ENCODE data around the gene CDC25C.

The CDC25C gene

DNA sequence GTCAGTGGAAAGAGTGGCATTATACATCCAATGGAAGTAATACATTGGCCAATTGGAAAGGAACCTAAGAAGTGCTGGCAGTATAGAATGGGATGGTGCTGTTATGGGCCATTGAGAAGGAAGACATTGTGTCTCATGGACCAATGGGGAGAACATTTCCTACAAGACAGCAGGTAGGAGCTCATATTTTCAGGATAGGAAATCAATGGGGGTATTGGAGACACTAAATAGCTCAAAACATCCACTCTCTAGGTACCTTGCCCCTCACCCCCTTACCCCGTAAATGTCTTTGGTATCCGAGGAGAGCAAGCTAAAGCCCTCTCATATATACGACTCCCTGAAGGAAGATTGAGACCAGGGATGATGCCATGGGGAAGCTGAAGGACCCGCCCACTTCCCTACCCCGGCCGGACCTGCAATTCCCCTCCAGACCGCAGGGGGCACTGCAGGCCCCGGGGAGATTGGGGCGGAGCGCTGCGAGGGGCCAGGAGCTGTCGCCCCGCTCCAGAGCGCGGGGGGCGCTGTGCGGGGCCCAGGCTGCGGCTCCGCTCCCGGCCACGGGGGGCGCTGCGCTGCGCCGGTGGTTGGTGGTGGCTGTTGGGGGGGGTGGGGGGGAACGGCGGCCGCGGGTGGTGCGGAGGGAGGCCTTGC, 20.6 kb upstream of the CDC25C start, which contains the start of gene KDM3B:
Gene KDM3B (plus strand): TSS at position 615 of the 651 bp plus-strand sequence. CDS start 111 bp downstream, outside the sequence.
- peak within 1 kb of the TSS; percentile 95 to 98 for H3K27ac Mint-ChIP-seq

DNA sequence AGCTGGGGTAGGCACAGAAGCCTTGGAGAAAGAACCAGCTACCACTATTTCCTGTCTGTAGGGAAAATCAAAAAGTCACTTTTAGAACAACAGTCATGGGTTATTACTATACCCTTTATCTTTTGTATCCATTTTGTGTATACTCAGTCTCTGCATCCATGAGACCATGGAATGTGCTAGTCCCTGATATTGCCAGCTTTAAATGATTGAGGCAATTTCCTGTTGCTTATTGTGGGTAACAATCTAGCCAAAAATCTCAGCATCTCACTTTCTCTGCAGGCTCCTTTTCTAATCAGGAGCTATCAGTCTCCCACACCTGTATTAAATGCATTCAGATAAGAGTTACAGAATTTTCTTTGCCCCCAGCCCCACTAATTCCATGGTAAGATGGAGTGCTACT, 19.9 kb upstream of the CDC25C start:
- no peak for ATAC-seq
- Mint-ChIP-seq H3K4me3 (peak overlapping the region in 1 of 2 donors; percentile 0), H3K27me3 (no peaks in the 10 kb centered on the region), H3K4me1 (peaks cover 49% of the 10 kb centered on the region), H3K9me3 (peaks cover 8 to 16% of the 10 kb centered on the region in 2 donors), H3K27ac (no peak overlapping the region)
- DNase-seq, result no peak

More for the DNA sequence above, 20.6 kb upstream of the CDC25C start, which contains the start of gene KDM3B:
- ATAC-seq (peak; percentile 85), DNase-seq (peak; percentile 95 to 99)
- Mint-ChIP-seq H3K9me3 (peaks cover 8 to 16% of the 10 kb centered on the region in 2 donors), H3K4me1 (peaks cover 49% of the 10 kb centered on the region), H3K4me3 (peak within 1 kb of the TSS; percentile 90 to 92), H3K27me3 (no peaks in the 10 kb centered on the region)

DNA sequence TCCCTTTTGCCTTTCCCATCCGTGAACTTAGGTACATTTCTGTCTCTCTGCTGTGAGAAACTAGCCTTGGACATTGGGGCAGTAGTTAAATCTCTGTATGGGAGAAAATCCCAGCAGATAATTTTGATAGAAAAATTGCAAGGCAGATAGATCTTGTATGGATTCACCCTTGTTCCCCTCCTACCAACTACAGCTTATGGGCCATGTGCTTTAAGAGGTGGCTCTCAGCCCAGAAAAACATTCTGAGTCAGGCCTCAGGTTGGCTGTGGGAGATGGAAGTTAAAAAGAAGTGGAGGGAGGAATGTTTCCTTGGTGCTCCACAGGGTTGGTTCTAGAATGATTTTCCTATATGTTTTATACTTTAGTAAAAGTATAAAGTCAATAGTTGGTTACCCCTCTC, 19.5 kb upstream of the CDC25C start:
- H3K27me3 Mint-ChIP-seq, result no peaks in the 10 kb centered on the region
- peaks cover 8 to 16% of the 10 kb centered on the region in 2 donors for H3K9me3 Mint-ChIP-seq
- H3K4me1 Mint-ChIP-seq, result peaks cover 44% of the 10 kb centered on the region
- no peak overlapping the region for H3K27ac Mint-ChIP-seq
- ATAC-seq, result no peak
- DNase-seq, result no peak
- H3K4me3 Mint-ChIP-seq, result no peak overlapping the region

DNA sequence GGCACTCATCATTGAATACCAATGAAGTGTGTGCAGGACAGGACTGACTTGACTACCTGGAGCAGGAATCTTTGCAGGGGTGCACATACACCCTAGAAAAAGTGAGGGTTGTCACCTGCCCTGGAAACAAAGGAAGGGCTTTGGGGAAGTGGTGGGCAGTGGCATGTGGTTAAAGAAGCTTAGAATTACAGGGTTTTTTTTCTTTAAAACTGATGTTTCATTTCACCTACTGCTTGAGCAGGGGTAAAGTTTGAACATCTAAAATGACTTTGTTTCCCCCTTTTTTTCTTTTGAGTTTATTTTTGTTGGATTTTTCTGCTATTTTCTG, 18.9 kb upstream of the CDC25C start:
- Mint-ChIP-seq H3K9me3 (peaks cover 8 to 16% of the 10 kb centered on the region in 2 donors), H3K27me3 (no peaks in the 10 kb centered on the region), H3K27ac (peak overlapping the region in 1 of 2 donors; percentile 38), H3K4me3 (no peak overlapping the region), H3K4me1 (peaks cover 39% of the 10 kb centered on the region)
- ATAC-seq (no peak), DNase-seq (no peak)

DNA sequence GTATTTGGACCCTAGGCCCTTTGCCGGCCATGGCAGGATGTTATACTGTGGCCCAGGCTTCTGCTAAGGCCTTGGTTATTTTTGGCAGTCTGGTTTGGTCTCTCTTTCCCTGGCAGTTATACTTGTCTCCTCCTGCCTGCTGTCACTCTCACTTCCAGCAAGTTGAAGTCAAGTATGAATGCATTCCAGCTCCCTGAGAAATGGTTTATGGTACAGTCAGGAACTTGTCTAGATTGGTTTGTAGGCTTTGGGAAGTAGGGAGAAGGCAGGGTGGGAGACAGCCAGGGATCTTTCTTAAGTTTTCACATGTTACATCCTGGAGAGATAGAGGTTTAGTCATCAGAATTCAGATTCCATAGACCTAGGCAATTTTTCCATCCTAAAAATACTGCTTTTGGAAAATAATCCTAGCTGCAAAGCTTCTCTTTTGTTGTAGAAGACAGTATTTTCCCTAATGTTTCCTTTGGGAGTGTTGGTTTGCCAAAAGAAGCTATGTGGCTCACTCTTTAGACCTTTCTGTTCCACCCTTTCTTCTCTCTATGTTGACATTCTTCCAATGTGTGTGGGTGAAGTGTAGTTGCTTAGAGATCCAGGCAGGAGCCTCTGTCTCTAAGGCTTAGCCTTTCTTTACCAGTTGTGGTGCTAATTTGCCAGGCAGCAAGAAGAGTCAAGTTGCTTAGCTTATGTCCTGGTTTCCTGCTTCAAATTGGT, 18.4 kb upstream of the CDC25C start:
- Mint-ChIP-seq H3K27me3 (no peaks in the 10 kb centered on the region), H3K4me3 (no peak overlapping the region), H3K27ac (no peak overlapping the region), H3K9me3 (peaks cover 8 to 16% of the 10 kb centered on the region in 2 donors), H3K4me1 (peaks cover 38% of the 10 kb centered on the region)
- no peak for DNase-seq
- no peak for ATAC-seq

DNA sequence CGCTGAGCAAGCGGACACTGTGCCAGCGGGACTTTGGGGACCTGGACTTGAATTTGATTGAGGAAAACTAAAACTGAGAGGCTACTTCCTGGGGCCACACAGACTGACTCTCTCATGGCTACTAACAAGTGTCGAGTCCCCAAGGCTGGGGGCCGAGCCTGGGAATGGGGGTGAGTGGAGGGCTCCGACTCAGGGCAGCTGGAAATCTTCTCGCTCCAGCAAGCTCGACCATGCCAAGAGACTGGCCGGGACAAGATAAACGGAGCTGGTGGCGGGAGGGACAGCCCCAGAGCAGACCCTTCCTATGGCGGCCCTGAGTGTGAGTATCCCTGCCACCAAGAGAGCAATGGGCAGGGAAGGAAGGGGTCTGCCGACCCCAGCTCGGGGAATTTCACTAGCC, 15.3 kb upstream of the CDC25C start:
- no peak for DNase-seq
- no peak for ATAC-seq
- H3K9me3 Mint-ChIP-seq, result peaks cover 4 to 12% of the 10 kb centered on the region in 2 donors
- no peaks in the 10 kb centered on the region for H3K27me3 Mint-ChIP-seq
- H3K27ac Mint-ChIP-seq, result no peak overlapping the region
- H3K4me3 Mint-ChIP-seq, result no peak overlapping the region
- H3K4me1 Mint-ChIP-seq, result peaks cover 22% of the 10 kb centered on the region

DNA sequence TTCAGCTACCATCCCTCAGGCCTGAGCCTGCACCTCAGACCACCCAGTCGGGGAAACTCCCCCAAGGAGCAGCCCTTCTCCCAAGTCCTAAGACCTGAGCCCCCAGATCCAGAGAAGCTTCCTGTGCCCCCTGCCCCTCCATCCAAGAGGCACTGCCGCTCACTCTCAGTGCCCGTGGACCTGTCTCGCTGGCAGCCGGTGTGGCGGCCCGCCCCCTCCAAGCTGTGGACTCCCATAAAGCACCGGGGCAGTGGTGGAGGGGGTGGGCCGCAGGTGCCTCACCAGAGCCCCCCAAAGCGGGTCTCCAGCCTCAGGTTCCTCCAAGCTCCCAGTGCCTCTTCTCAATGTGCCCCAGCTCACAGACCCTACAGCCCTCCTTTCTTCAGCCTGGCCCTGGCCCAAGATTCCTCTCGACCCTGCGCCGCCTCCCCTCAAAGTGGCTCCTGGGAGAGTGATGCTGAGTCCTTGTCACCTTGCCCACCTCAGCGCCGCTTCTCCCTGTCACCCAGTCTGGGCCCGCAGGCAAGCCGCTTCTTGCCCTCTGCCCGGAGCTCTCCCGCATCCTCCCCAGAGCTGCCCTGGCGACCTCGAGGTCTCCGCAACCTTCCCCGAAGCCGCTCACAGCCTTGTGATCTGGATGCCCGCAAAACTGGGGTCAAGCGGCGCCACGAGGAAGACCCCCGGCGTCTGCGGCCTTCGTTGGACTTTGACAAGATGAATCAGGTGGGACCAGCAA, 13.5 kb upstream of the CDC25C start:
- no peaks in the 10 kb centered on the region for H3K9me3 Mint-ChIP-seq
- H3K4me3 Mint-ChIP-seq, result no peak overlapping the region
- no peak for DNase-seq
- H3K27ac Mint-ChIP-seq, result peak overlapping the region in 1 of 2 donors; percentile 34
- ATAC-seq, result no peak
- peaks cover 31% of the 10 kb centered on the region for H3K4me1 Mint-ChIP-seq
- no peaks in the 10 kb centered on the region for H3K27me3 Mint-ChIP-seq

DNA sequence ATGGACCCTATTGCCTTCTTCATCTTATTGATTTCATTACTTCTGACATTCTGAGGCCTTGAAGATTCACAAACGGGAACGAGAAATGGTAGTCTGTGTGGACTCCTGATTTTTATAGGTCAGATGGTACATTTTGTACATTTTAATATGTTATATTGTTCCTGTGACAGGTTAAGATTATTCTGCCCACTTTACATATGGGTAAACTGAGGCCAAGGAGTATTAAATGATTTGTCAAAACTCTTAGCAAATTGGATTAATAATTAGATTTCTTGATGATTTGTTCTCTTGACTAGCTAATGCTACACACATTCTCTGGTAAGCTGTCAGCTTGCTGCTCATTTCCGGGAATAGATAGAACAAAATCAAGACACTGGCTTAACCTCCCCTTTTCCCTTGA, 8.4 kb upstream of the CDC25C start:
- H3K9me3 Mint-ChIP-seq, result no peaks in the 10 kb centered on the region
- peaks cover 52% of the 10 kb centered on the region for H3K4me1 Mint-ChIP-seq
- H3K4me3 Mint-ChIP-seq, result peak overlapping the region; percentile 87 to 97
- H3K27me3 Mint-ChIP-seq, result no peaks in the 10 kb centered on the region
- H3K27ac Mint-ChIP-seq, result peak overlapping the region in 1 of 2 donors; percentile 98
- ATAC-seq (no peak), DNase-seq (no peak)

DNA sequence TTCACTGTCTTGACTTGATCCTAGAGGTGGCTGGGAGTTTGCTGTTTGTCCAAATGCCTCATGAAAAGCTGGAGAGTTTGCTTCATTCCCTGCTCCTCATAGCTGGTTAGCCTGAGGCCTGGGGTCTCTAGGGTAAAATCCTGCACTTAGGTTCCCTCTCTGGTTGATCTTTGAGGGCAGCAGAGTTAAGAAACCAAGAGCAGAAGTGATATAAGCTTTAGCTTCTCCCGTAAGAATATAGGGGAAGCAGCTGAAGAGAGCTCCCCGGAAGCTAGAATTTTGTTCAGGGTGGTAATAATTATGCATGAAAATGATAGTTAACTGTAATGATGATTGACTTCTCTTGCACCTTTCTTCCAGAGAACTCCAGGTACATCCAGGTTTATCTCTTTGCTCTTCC, 7.9 kb upstream of the CDC25C start:
- no peak for ATAC-seq
- no peaks in the 10 kb centered on the region for H3K9me3 Mint-ChIP-seq
- no peak for DNase-seq

DNA sequence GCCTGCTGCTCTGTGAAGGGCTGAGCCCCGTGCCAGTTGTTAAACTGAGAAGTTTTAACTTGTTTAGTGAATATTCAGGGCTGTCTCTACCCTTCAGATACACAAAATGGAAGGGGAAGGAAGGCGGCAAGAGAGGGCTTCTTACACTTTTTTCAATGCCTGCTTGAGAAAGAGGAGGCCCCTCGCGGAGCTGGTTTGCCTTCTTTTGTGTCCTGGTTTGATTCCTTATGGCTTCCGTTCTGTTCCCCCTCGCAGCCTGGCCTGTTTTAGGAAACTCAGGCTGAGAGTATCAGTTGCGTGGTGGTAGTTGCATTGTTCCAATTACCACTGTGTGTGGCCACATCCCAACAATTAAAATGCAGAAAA, 7.5 kb upstream of the CDC25C start:
- H3K9me3 Mint-ChIP-seq, result no peaks in the 10 kb centered on the region
- ATAC-seq, result no peak
- H3K27ac Mint-ChIP-seq, result peak overlapping the region; percentile 83 to 98
- H3K4me1 Mint-ChIP-seq, result peaks cover 54% of the 10 kb centered on the region
- DNase-seq, result no peak
- no peaks in the 10 kb centered on the region for H3K27me3 Mint-ChIP-seq
- peak overlapping the region; percentile 87 to 97 for H3K4me3 Mint-ChIP-seq

More for the DNA sequence above, 7.9 kb upstream of the CDC25C start:
- Mint-ChIP-seq H3K27me3 (no peaks in the 10 kb centered on the region), H3K27ac (peak overlapping the region; percentile 83 to 98), H3K4me3 (peak overlapping the region; percentile 87 to 97), H3K4me1 (peaks cover 54% of the 10 kb centered on the region)

DNA sequence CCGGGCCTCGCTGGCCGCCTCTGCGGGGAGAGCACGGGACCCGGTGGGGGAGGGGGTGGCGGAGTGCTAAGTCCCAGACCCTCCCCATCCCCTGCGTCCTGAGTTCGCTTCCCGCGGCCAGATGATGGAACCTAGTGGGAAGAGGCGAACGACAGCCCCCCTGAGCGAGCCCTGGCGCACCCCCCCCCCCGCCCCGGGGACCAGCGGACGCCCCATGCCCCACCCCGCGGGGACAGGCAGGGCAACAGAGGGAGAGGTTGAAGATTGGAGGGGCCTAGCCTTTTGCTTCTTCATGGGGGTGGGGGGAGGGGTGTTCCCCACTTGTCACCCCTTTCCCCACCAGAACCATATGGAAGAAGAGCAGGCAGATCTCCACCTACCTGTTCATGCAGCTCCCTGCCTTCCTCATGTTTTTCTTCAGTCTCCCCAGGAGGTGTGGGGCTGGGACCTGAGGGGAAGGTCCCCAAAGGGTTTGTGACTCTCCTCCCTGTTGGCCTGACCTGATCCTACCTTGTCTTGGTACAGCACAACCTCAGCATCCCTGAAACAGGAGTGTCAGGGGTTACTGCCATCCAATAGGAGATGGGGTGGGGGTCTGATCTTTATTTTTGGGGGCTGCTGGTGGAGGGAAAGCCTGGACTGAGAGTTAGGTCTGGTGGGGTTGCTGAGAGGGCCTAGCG, 6.9 kb upstream of the CDC25C start:
- ATAC-seq, result peak; percentile 10
- Mint-ChIP-seq H3K4me3 (peak overlapping the region; percentile 87 to 97), H3K27me3 (no peaks in the 10 kb centered on the region), H3K4me1 (peaks cover 54% of the 10 kb centered on the region), H3K27ac (peak overlapping the region; percentile 96 to 100), H3K9me3 (no peaks in the 10 kb centered on the region)
- DNase-seq, result peak; percentile 26 to 35

DNA sequence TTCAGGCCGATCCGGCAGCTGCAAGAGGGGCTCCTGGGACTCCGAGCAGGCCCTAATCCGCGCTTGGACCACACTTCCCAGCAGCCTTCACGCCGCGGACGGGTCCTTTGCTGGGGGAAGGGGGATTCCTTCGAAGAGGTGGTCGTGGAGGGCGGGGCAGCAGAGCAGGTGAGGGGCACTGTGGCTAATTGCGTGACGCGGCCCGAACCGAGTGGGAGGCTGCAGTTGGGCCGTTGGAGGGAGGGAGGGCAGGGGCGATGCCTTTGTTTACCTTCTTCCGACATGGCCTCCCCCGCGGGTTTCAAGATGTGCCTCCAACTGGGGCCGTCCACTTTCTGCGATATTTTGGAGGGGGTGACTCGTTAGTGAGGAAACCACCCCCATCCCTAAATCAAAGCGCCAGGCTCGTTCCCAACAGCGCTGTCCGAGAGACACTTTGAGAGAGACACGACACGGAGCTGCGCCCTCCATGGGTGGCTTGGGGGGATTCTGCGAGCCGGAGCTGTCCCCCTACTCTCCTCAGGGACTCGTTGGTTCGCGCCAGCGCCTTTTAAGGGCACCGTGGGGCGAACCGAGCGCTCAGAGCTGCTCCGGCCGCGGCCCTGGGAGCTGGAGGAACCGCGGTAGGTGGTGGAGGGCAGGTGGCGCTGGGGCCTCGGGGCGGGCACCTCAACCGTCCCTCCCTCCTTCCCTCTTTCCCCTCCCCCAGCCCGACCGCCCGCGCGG, 6.2 kb upstream of the CDC25C start, which contains the start of gene FAM53C:
Gene FAM53C (plus strand): TSS at position 582 of the 726 bp plus-strand sequence. CDS start 3,070 bp downstream, outside the sequence.
- Mint-ChIP-seq H3K27me3 (no peaks in the 10 kb centered on the region), H3K9me3 (no peaks in the 10 kb centered on the region), H3K27ac (peak within 1 kb of the TSS; percentile 96 to 100), H3K4me1 (peaks cover 54% of the 10 kb centered on the region), H3K4me3 (peak within 1 kb of the TSS; percentile 87 to 97)
- ATAC-seq, result peak; percentile 93
- peak; percentile 97 to 99 for DNase-seq

DNA sequence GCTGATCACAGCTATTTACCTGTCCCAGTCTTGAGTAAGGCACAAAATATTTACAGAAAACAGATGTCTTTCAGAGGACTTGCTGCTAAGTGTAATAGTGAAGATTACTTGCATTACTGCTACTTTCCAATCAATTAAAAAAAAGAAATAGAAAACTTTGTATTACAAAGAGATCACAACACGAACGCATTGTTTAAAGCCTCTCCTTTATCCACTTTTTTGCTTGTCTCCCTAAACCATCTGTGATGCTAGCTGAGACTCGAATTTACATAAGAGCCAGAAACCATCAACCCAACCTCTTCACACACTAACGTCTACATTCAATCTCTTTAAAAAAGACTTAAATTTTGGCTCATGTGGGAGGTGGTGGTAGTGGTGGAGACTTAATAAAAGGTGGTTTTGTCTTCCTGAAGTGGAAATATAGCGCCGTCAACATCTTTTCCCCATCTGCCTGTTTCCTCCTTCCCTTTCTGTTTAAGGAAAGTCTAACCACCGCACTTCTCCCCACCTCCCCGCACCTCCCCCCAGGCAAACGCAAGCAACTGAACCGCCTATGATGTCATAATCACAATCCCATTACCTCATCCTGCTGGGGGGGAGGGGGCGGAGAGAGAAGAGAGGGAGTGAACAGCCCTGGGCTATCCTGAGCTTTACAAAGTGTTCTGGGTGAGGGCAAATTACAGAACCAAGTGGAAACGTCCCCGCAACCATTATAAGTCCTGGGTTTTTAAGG, 5.5 kb upstream of the CDC25C start:
- DNase-seq (no peak), ATAC-seq (peak; percentile 43)
- H3K27me3 Mint-ChIP-seq, result no peaks in the 10 kb centered on the region
- H3K27ac Mint-ChIP-seq, result peak overlapping the region; percentile 96 to 100
- peak overlapping the region; percentile 87 to 97 for H3K4me3 Mint-ChIP-seq
- peaks cover 57% of the 10 kb centered on the region for H3K4me1 Mint-ChIP-seq
- no peaks in the 10 kb centered on the region for H3K9me3 Mint-ChIP-seq

DNA sequence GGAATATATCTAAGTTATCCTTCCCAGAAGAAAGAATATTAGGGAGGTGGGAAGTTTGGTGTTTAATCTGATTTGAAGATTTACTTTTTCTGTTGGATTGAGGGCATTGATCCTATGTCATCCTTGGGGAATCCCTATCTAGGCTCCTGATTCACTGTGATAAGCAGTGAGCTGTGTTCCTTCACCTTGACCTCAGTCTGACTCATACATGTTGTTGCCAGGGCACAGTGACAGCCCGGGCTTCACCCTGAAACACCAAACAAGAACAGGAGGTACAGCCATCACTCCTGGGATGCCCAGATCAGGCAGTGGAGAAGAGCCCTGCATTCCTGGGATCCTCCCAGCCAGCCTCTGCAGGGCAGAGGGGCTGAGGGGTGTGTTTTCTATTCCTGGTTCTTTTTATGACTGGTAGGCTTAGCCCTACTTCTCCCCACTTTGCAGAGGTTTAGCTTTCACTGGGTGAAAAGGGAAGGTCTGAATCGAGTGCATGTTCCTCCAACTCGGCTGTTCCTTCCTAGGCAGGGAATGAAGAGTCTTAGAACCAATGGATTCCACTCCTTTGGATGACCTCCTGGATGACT, 3.4 kb upstream of the CDC25C start:
- Mint-ChIP-seq H3K27ac (peak overlapping the region in 1 of 2 donors; percentile 21), H3K27me3 (no peaks in the 10 kb centered on the region), H3K9me3 (no peaks in the 10 kb centered on the region), H3K4me1 (peaks cover 52% of the 10 kb centered on the region), H3K4me3 (no peak overlapping the region)
- ATAC-seq, result no peak
- DNase-seq, result peak in 1 of 2 donors; percentile 32

All from stimulated activated naive CD8-positive, alpha-beta T cell treated with anti-CD3 and anti-CD28 coated beads, Interleukin-15, amount 100 ng/mL, for 72 hours (primary cell).